SK-N-SH (cell line): Measurements from ENCODE around the gene PRSS23. TPM values are rescaled to one million over a fixed set of nuclear protein-coding genes. Genes with fewer than 3 reads are reported as not detected.
A peak's percentile ranks its signal among the peaks of the same experiment; 100 is the strongest.

Experiments
- CTCF ChIA-PET: fragments of 300-600, 350-600 bp; formaldehyde crosslinking; extraction: SDS; loops from one replicate; lab custom pipeline; 2021; lab: Yijun Ruan, JAX
- POLR2A ChIA-PET: fragments of 350-600 bp; sonication (Branson Sonifier 250); formaldehyde crosslinking; extraction: SDS; loops from one replicate; lab custom pipeline; 2020; ENCODE audit warnings: antibody characterized with exemption, inconsistent platforms; lab: Yijun Ruan, JAX
- DNase-seq: peaks from one replicate; pipeline ENCODE4 v3.0.0; 2012
- H2AFZ ChIP-seq: fragments of 200-600 bp; sonication (generic); 2 replicates; pipeline ENCODE4 v1.8.1; 2016; ENCODE audit warnings: antibody characterized with exemption, mild to moderate bottlenecking, low read depth
- H3F3A ChIP-seq: fragments of 200-600 bp; sonication (generic); replicated peaks from 2 replicates; pipeline ENCODE3; 2016; ENCODE audit warnings: antibody characterized with exemption, mild to moderate bottlenecking; ENCODE audit not compliant: insufficient read depth
- H3K27ac ChIP-seq, 2 experiments: fragments of 200-500 bp in 1 of 2; fragments of 200-600 bp in 1 of 2; sonication (Bioruptor generic) in 1 of 2; sonication (generic), shearing (Covaris generic) in 1 of 2; 2 replicates each; pipeline versions ENCODE4 v1.5.1 to v1.6.1; 2014 to 2016; ENCODE audit warnings: low read depth in 2 of 2, inconsistent platforms in 1 of 2, low read length in 1 of 2, mild to moderate bottlenecking in 1 of 2, mixed read lengths in 1 of 2
- H3K27me3 ChIP-seq: fragments of 200-600 bp; sonication (generic), shearing (Covaris generic); 2 replicates; pipeline ENCODE4 v1.6.1; 2016; ENCODE audit warnings: mixed run types; ENCODE audit not compliant: insufficient read depth
- H3K36me3 ChIP-seq, 2 experiments: fragments of 200-500 bp in 1 of 2; fragments of 200-600 bp in 1 of 2; sonication (Bioruptor generic) in 1 of 2; sonication (generic) in 1 of 2; replicated peaks in 1 of 2; 2 replicates each; pipeline versions ENCODE3 to v1.5.1; 2014 to 2016; ENCODE audit warnings: low read length in 1 of 2, mild to moderate bottlenecking in 1 of 2; ENCODE audit not compliant: insufficient read depth in 2 of 2, control insufficient read depth in 1 of 2
- H3K4me1 ChIP-seq, 2 experiments: fragments of 200-500 bp in 1 of 2; fragments of 200-600 bp in 1 of 2; sonication (Bioruptor generic) in 1 of 2; sonication (generic), shearing (Covaris generic) in 1 of 2; 2 replicates each; pipeline versions ENCODE4 v1.5.1 to v1.6.1; 2014 to 2016; ENCODE audit warnings: low read depth in 1 of 2, low read length in 1 of 2, mixed run types in 1 of 2; ENCODE audit not compliant: insufficient read depth in 2 of 2, control insufficient read depth in 1 of 2
- H3K4me2 ChIP-seq: fragments of 200-600 bp; sonication (generic), shearing (Covaris generic); 2 replicates; pipeline ENCODE4 v1.6.1; 2017; ENCODE audit warnings: mixed run types
- H3K4me3 ChIP-seq, 2 experiments: fragments of 200-500 bp in 1 of 2; fragments of 200-600 bp in 1 of 2; sonication (Bioruptor generic) in 1 of 2; sonication (generic), shearing (Covaris generic) in 1 of 2; 2 replicates each; pipeline versions ENCODE4 v1.5.1 to v1.8.1; 2014 to 2016; ENCODE audit warnings: low read depth in 2 of 2, inconsistent platforms in 1 of 2, low read length in 1 of 2, mild to moderate bottlenecking in 1 of 2, mixed read lengths in 1 of 2, moderate library complexity in 1 of 2
- H3K79me2 ChIP-seq: fragments of 200-600 bp; sonication (generic); 2 replicates; pipeline ENCODE4 v1.8.1; 2017; ENCODE audit warnings: mild to moderate bottlenecking; ENCODE audit not compliant: insufficient read depth
- H3K9ac ChIP-seq: fragments of 200-600 bp; sonication (generic); 2 replicates; pipeline ENCODE4 v1.6.1; 2017; ENCODE audit warnings: mixed run types
- H3K9me2 ChIP-seq: fragments of 200-600 bp; sonication (generic); 2 replicates; pipeline ENCODE4 v1.6.1; 2017; ENCODE audit warnings: mixed run types
- H3K9me3 ChIP-seq: fragments of 200-600 bp; sonication (generic); 2 replicates; pipeline ENCODE4 v1.6.1; 2017; ENCODE audit warnings: mixed run types, mild to moderate bottlenecking, moderate library complexity
- H4K20me1 ChIP-seq: fragments of 200-600 bp; sonication (generic); 2 replicates; pipeline ENCODE4 v1.6.1; 2017; ENCODE audit warnings: mild to moderate bottlenecking, mixed run types; ENCODE audit not compliant: insufficient read depth
- PBX3 ChIP-seq: IDR thresholded peaks from 2 replicates; pipeline ENCODE4; 2012
- POLR2AphosphoS5 ChIP-seq: IDR thresholded peaks from 2 replicates; pipeline ENCODE4 v1.6.1; 2012; ENCODE audit warnings: low read depth, low read length
- RXRA ChIP-seq: IDR thresholded peaks from 2 replicates; pipeline ENCODE4 v1.4.0; 2012; ENCODE audit warnings: low read depth, mild to moderate bottlenecking, borderline replicate concordance
- TCF12 ChIP-seq: IDR thresholded peaks from 2 replicates; pipeline ENCODE4 v1.4.0; 2012
- WGBS: methylation state at CpG from one replicate; pipeline ENCODE4 v1.1.6; 2017; ENCODE audit warnings: low lambda C conversion rate; 5-methylcytosine and 5-hydroxymethylcytosine counted together
- polyA plus RNA-seq, 3 experiments: library from polyadenylated mRNA; depleted of rRNA; stranded (reverse); fragments of >200 nt; gene quantifications; 2 replicates each; pipeline ENCODE4 v1.2.3, GENCODE V29; 2012
- TF ChIP-seq, protein P1 (sequence below): IDR thresholded peaks from 2 replicates; pipeline ENCODE4 v1.4.0; 2012; ENCODE audit warnings: low read depth, borderline replicate concordance

PRSS23 gene
- polyA plus RNA-seq, 1 of the 3 experiments (the other 2 are of a cell fraction), result 326 TPM

DNA sequence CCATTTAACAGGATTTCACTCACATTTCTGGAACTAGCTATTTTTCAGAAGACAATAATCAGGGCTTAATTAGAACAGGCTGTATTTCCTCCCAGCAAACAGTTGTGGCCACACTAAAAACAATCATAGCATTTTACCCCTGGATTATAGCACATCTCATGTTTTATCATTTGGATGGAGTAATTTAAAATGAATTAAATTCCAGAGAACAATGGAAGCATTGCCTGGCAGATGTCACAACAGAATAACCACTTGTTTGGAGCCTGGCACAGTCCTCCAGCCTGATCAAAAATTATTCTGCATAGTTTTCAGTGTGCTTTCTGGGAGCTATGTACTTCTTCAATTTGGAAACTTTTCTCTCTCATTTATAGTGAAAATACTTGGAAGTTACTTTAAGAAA, 9.2 kb downstream of the PRSS23 start:
- H3K36me3 ChIP-seq, result peaks cover 58 to 62% of the 10 kb centered on the region in 2 experiments

GRCh38 chr11:86810288-86810687, 9.9 kb downstream of the PRSS23 start:
- WGBS, result 70% methylated on average over 2 of the region's 2 CpGs
- Histone ChIP-seq H2AFZ (no peak overlapping the region), H3K27me3 (no peaks in the 10 kb centered on the region), H3K9me3 (no peaks in the 10 kb centered on the region), H3F3A (peaks cover 76% of the 10 kb centered on the region), H3K79me2 (peaks cover 85% of the 10 kb centered on the region), H3K9ac (peak overlapping the region; percentile 2; the same call in 1 of the 2 replicates), H3K4me3 (no peak overlapping the region), H3K9me2 (no peaks in the 10 kb centered on the region), H3K27ac (peak overlapping the region in 1 of 2 experiments; percentile 95; a peak in 2 of 4 replicates), H3K4me2 (0 out of 2 replicates have a peak overlapping the region, but pooled peaks have one; percentile 45), H4K20me1 (peaks cover 69% of the 10 kb centered on the region), H3K4me1 (peaks cover 0 to 56% of the 10 kb centered on the region in 2 experiments), H3K36me3 (peaks cover 54 to 57% of the 10 kb centered on the region in 2 experiments)
- no peak for TF ChIP-seq RXRA
- TF ChIP-seq PBX3, result no peak
- no peak for TF ChIP-seq POLR2AphosphoS5
- TF ChIP-seq, protein P1, sequence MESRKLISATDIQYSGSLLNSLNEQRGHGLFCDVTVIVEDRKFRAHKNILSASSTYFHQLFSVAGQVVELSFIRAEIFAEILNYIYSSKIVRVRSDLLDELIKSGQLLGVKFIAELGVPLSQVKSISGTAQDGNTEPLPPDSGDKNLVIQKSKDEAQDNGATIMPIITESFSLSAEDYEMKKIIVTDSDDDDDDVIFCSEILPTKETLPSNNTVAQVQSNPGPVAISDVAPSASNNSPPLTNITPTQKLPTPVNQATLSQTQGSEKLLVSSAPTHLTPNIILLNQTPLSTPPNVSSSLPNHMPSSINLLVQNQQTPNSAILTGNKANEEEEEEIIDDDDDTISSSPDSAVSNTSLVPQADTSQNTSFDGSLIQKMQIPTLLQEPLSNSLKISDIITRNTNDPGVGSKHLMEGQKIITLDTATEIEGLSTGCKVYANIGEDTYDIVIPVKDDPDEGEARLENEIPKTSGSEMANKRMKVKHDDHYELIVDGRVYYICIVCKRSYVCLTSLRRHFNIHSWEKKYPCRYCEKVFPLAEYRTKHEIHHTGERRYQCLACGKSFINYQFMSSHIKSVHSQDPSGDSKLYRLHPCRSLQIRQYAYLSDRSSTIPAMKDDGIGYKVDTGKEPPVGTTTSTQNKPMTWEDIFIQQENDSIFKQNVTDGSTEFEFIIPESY, result no peak
- CTCF ChIA-PET, result interaction anchor here (0.6 to 2.5 kb wide), 4 partner anchors 202 to 1151 kb away, joined by 3 to 7 read pairs (median 4); no protein-coding TSS in a partner anchor
- DNase-seq, result no peak
- POLR2A ChIA-PET, result no interaction called here

More for the DNA sequence above, 9.2 kb downstream of the PRSS23 start:
- ChIA-PET POLR2A (no interaction called here), CTCF (interaction anchor here (0.6 to 2.5 kb wide), 2 partner anchors 201 to 1151 kb away, joined by 3 to 7 read pairs; no protein-coding TSS in a partner anchor)
- H2AFZ ChIP-seq, result no peak overlapping the region
- peaks cover 77% of the 10 kb centered on the region for H4K20me1 ChIP-seq
- H3K27ac ChIP-seq, result peak overlapping the region; percentile 50 to 95; a peak in 3 of 4 replicates
- no peak overlapping the region; a peak in 1 of 4 replicates for H3K4me3 ChIP-seq
- no peak overlapping the region for H3K9ac ChIP-seq
- peak; percentile 41; the same call in 1 of the 2 replicates for TF ChIP-seq TCF12
- TF ChIP-seq, protein P1, result no peak
- H3K4me1 ChIP-seq, result peaks cover 0 to 58% of the 10 kb centered on the region in 2 experiments
- H3K27me3 ChIP-seq, result no peaks in the 10 kb centered on the region
- H3K9me3 ChIP-seq, result no peaks in the 10 kb centered on the region
- peaks cover 73% of the 10 kb centered on the region for H3F3A ChIP-seq
- no peak for DNase-seq
- H3K9me2 ChIP-seq, result no peaks in the 10 kb centered on the region
- peaks cover 89% of the 10 kb centered on the region for H3K79me2 ChIP-seq
- H3K4me2 ChIP-seq, result peak overlapping the region; percentile 45; the same call in 1 of the 2 replicates
